ENCODE measurements around the gene EML6. TPM values are rescaled to one million over a fixed set of nuclear protein-coding genes. Genes with fewer than 3 reads are reported as not detected.

The EML6 gene
- total RNA-seq, 1 experiment from 2014 or later = 15.7 TPM

DNA sequence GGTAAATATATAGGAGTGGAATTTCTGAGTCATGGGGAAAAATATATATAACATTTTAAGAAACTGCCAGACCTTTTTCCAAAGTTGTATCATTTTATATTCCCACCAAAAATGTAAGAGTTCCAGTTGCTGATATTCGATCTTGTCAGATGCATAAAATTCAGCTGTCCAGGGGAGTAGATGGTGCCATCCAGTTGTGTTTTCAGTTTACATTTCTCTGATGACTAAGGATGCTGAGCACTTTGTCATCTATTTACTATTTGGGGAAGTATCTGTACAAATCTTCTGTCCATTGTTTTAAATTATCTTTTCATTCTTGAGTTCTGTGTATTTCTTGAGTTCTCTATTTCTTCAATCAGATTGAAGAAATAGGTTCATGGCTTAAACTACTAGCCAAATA is 200.7 kb downstream of the EML6 start:
- Histone ChIP-seq H3F3A (ENCODE audit: low read length, unreplicated experiment) (no peaks in the 10 kb centered on the region), H3K4me1 (ENCODE audit: insufficient read depth, low read length) (peaks cover 9% of the 10 kb centered on the region), H3K9me3 (ENCODE audit: low read length) (no peaks in the 10 kb centered on the region), H3K79me2 (ENCODE audit: low read length) (no peaks in the 10 kb centered on the region), H3K27ac (ENCODE audit: low read length) (peak overlapping the region; percentile 32), H3K4me3 (ENCODE audit: low read length) (no peak overlapping the region), H3K36me3 (ENCODE audit: low read depth, low read length) (no peaks in the 10 kb centered on the region), H3K27me3 (ENCODE audit: low read length) (no peaks in the 10 kb centered on the region), H3K4me2 (ENCODE audit: low read length) (peak overlapping the region; percentile 22), H4K20me1 (ENCODE audit: low read length) (no peaks in the 10 kb centered on the region), H3K9me2 (replicated peaks; ENCODE audit: low read length) (no peaks in the 10 kb centered on the region), H2AFZ (ENCODE audit: low read length) (no peak overlapping the region), H3K9ac (ENCODE audit: low read length) (no peak overlapping the region)
- ATAC-seq (peak; percentile 93), DNase-seq (peak; percentile 62)
- ChIA-PET POLR2A (ENCODE audit: unreplicated experiment) (no interaction called here), CTCF (interaction anchor here (0.6 to 1.1 kb wide), 2 partner anchors 25 to 1038 kb away, joined by 3 to 4 read pairs; no protein-coding TSS in a partner anchor)
- intact Hi-C loops (cut with micrococcal nuclease) = no loop called here
- BruUV-seq (replicated peaks) = no TSS peak
- no peak for TF ChIP-seq EZH2phosphoT487 (IDR thresholded peaks at IDR 0.05; ENCODE audit: borderline replicate concordance, low read length)
- no peak for TF ChIP-seq EZH2 (IDR thresholded peaks at IDR 0.05; ENCODE audit: low read length, unreplicated experiment)
- TF ChIP-seq, protein P1, sequence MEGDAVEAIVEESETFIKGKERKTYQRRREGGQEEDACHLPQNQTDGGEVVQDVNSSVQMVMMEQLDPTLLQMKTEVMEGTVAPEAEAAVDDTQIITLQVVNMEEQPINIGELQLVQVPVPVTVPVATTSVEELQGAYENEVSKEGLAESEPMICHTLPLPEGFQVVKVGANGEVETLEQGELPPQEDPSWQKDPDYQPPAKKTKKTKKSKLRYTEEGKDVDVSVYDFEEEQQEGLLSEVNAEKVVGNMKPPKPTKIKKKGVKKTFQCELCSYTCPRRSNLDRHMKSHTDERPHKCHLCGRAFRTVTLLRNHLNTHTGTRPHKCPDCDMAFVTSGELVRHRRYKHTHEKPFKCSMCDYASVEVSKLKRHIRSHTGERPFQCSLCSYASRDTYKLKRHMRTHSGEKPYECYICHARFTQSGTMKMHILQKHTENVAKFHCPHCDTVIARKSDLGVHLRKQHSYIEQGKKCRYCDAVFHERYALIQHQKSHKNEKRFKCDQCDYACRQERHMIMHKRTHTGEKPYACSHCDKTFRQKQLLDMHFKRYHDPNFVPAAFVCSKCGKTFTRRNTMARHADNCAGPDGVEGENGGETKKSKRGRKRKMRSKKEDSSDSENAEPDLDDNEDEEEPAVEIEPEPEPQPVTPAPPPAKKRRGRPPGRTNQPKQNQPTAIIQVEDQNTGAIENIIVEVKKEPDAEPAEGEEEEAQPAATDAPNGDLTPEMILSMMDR (conservative IDR thresholded peaks at IDR 0.05; ENCODE audit: low read depth, low read length) = no peak

DNA sequence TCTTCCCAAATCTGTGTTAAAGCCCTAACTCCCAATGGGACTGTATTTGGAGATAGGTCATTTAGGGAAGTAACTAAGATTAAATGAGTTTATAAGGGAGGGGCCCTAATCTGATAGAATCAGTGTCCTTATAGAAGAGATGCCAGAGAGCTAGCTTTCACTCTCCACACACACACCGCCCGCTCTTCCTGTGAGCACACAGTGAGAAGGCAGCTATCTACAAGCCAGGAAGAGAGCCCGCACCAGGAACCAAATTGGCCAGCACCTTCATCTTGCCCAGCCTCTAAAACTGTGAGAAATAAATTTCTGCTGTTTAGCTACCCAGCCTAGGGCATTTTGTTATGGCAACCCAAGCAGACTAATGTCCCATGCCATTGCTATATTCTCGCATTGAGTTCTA is 201.6 kb downstream of the EML6 start:
- no peak overlapping the region for H2AFZ ChIP-seq (ENCODE audit: low read length)
- no peaks in the 10 kb centered on the region for H3K9me3 ChIP-seq (ENCODE audit: low read length)
- TF ChIP-seq, protein P1 (conservative IDR thresholded peaks at IDR 0.05; ENCODE audit: low read depth, low read length) = no peak
- TF ChIP-seq EZH2 (IDR thresholded peaks at IDR 0.05; ENCODE audit: low read length, unreplicated experiment) (no peak), EZH2phosphoT487 (IDR thresholded peaks at IDR 0.05; ENCODE audit: borderline replicate concordance, low read length) (no peak)
- ATAC-seq (no peak), DNase-seq (no peak)
- no peak overlapping the region for H3K9ac ChIP-seq (ENCODE audit: low read length)
- H3K79me2 ChIP-seq (ENCODE audit: low read length) = no peaks in the 10 kb centered on the region
- no TSS peak for BruUV-seq (replicated peaks)
- intact Hi-C loops (cut with micrococcal nuclease) = no loop called here
- no peaks in the 10 kb centered on the region for H3K9me2 ChIP-seq (replicated peaks; ENCODE audit: low read length)
- no peaks in the 10 kb centered on the region for H3K27me3 ChIP-seq (ENCODE audit: low read length)
- no peak overlapping the region for H3K4me3 ChIP-seq (ENCODE audit: low read length)
- no peaks in the 10 kb centered on the region for H4K20me1 ChIP-seq (ENCODE audit: low read length)
- H3K4me1 ChIP-seq (ENCODE audit: insufficient read depth, low read length) = peaks cover 9% of the 10 kb centered on the region
- CTCF ChIA-PET = no interaction called here
- POLR2A ChIA-PET (ENCODE audit: unreplicated experiment) = no interaction called here
- no peak overlapping the region for H3K27ac ChIP-seq (ENCODE audit: low read length)
- no peak overlapping the region for H3K4me2 ChIP-seq (ENCODE audit: low read length)
- no peaks in the 10 kb centered on the region for H3F3A ChIP-seq (ENCODE audit: low read length, unreplicated experiment)
- H3K36me3 ChIP-seq (ENCODE audit: low read depth, low read length) = no peaks in the 10 kb centered on the region

DNA sequence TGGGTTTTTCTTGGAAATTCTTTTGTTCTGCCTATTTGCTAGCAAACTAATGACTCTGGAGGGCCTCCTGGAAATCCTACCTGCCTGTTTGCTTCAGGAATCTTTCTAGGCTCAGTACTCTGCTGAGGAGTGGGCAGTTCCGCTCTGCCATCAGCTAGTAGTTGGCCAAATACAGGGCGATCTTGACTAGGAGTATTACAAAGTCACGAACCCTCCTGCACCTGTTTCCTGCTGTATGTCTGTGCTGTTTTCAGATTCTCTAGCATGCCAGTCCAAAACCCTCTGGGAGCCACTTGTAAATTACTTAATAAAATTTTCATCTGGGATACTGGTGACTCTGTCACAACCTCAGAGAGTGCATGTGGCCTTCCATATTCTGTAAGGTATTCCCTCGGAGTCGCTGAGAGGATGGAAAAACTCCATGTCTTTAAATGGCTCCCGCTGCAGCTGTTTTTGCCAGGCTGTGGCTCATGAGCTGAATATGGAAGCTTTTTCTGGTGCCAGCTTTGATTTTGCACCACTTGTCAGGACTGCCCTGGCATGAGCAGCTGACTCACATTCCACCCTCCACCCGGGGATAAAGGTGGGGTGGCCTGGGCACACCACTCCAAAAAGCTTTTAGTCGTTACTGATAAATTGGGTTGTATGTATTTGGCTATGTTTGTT is 203.8 kb downstream of the EML6 start:
- no peaks in the 10 kb centered on the region for H3K9me2 ChIP-seq (replicated peaks; ENCODE audit: low read length)
- no TSS peak for BruUV-seq (replicated peaks)
- intact Hi-C loops (cut with micrococcal nuclease) = no loop called here
- no peak overlapping the region for H3K9ac ChIP-seq (ENCODE audit: low read length)
- H3K4me3 ChIP-seq (ENCODE audit: low read length) = no peak overlapping the region
- H3K27ac ChIP-seq (ENCODE audit: low read length) = no peak overlapping the region
- no peaks in the 10 kb centered on the region for H3F3A ChIP-seq (ENCODE audit: low read length, unreplicated experiment)
- ChIA-PET POLR2A (ENCODE audit: unreplicated experiment) (no interaction called here), CTCF (no interaction called here)
- H3K79me2 ChIP-seq (ENCODE audit: low read length) = no peaks in the 10 kb centered on the region
- DNase-seq = no peak
- peaks cover 9% of the 10 kb centered on the region for H3K4me1 ChIP-seq (ENCODE audit: insufficient read depth, low read length)
- no peaks in the 10 kb centered on the region for H3K9me3 ChIP-seq (ENCODE audit: low read length)
- H2AFZ ChIP-seq (ENCODE audit: low read length) = no peak overlapping the region
- no peaks in the 10 kb centered on the region for H3K36me3 ChIP-seq (ENCODE audit: low read depth, low read length)
- H3K27me3 ChIP-seq (ENCODE audit: low read length) = no peaks in the 10 kb centered on the region
- H4K20me1 ChIP-seq (ENCODE audit: low read length) = no peaks in the 10 kb centered on the region
- TF ChIP-seq EZH2 (IDR thresholded peaks at IDR 0.05; ENCODE audit: low read length, unreplicated experiment) (no peak), EZH2phosphoT487 (IDR thresholded peaks at IDR 0.05; ENCODE audit: borderline replicate concordance, low read length) (no peak)
- TF ChIP-seq, protein P1 (conservative IDR thresholded peaks at IDR 0.05; ENCODE audit: low read depth, low read length) = no peak
- no peak for ATAC-seq
- H3K4me2 ChIP-seq (ENCODE audit: low read length) = no peak overlapping the region
